Non-pigmented ciliary epithelial cell (primary cell): Measurements from ENCODE around the gene PREX1.
"Not testable (repeated sequence)": the region's sequence is repeated elsewhere in the genome, so short reads cannot be mapped to it uniquely, and the experiment has no call there.

Source experiments
- DNase-seq: peaks from one replicate; pipeline ENCODE4 v3.0.0-alpha.2; 2010; ENCODE audit warnings: low read depth

PREX1 gene

GRCh38 chr20:48794360-48794759, 33.4 kb downstream of the PREX1 start:
- DNase-seq = no peak

DNA sequence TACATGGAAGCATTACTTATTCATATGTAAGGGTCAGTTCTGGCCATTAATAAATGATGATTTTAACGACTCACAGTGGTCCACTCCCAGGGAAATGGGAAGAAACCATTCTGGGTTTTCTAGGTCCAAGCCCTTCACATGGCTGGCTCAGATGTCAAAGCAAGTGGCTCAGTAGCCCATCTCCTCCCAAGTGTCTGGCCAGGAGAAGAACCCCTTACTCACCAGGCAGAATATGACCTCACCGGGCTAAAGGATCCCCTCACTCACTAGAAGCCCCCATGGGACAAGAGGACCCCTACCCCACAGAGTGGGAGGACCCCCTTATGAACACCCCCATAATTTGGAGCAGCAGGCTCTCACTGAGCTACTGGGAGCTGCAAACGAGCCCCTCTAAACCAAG, 34.0 kb downstream of the PREX1 start:
- no peak for DNase-seq

GRCh38 chr20:48791666-48792071, 36.1 kb downstream of the PREX1 start:
- no peak for DNase-seq

GRCh38 chr20:48791014-48791413, 36.8 kb downstream of the PREX1 start:
- DNase-seq = no peak

DNA sequence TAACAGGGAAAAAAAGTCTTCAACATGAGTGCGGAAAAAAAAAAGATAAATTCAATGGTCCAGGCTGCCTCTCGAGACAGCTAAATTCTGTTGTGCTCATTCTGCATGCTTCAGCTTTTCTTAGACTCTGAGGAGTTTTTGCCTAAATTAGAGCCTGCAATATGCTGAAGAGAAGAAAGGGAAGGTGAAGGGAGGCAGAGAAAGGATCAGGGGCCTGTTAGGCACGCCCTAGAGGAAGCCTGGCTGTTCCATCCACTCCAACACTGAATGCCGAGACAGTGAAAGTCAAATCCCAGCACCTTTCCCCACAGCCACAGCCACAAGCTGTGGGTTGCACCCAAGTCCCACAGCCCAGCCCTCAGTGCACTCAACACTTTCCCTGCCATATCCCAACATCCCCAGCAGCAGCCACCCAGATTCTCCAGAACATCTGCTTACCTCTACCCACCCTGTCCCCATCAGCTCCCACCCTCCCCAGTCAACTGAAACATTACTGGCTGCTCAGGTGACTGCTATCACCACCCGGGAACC, 37.3 kb downstream of the PREX1 start:
- no peak for DNase-seq

DNA sequence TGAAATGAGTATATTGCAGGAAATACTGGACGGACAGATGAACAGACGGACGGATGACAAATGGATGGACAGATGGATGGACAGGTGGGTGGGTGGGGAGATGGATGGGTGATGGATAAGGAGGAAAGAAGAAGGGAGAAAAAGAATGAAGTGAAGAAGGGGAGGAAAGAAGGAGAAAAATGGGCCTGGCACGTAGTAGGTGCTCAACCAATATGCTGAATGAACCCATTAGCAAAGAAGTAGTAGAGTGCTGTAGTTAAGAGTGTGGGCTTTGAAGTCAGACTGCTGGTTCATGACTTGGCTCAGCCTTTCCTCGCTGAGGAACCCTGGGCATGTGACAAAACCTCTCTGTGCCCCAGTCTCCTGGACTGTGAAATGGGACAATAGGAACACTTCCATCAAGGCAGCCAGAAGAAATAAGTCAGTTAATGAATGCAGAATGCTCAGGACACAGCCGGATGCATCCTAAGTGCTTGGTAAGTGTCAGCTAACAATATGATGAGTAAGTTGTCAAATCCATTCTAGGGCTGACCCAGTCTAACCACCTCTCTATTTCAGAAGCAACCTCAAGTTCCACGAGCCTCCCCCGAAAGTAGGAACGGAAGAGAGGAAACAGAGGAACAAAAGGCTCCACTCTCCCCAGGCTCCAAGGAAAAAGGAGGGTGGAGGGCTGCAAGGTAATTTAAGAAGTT, 37.9 kb downstream of the PREX1 start:
- no peak for DNase-seq

DNA sequence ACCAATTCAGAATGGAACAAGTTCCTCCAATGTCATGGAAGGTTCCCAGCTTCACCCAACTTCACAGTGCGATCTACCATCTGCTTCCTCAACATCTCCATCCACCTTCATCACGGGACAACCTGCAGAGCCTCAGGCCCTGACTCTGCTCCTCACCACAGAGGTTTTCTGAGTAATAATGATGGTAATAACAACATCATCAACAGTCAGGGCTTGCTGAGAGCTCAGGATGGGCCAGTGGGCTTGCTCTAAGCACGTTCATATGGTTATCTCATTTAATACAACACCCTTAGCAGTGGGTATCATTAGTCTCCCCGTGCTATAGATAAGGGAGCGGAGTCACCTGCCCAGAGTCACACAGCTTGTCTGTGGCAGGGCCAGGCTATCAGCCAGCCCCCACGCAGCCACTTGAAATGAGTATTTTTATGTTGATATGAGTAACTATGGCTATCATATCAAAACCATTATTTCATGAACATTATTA, 38.6 kb downstream of the PREX1 start:
- no peak for DNase-seq

DNA sequence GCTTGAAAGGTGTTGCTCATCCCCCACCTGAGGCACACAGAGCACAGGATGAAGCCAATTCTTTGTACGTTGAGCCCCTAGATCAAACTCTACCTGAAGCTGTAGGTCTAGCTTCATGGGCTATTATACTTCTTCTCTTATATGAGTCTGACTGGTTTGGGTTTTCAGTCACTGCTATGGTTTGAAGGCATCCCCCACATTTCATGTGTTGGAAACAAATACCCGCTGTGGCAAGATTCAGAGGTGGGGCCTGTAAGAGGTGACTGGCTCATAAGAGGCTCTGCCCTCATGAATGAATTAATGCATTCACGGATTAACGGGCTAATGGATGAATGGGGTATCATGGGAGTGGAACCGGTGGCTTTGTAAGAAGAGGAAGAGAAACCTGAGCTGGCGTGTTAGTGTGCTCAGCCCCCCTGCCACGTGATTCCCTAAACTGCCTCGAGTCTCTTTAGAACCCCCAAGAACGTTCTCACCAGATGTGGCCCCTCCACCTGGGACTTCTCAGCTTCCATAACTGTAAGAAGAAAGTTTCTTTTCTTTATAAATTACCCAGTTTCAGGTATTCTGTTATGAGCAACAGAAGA, 39.2 kb downstream of the PREX1 start:
- DNase-seq = no peak

GRCh38 chr20:48787861-48788375, 39.9 kb downstream of the PREX1 start:
- peak; percentile 27 for DNase-seq

GRCh38 chr20:48786951-48787705, 40.7 kb downstream of the PREX1 start:
- DNase-seq = no peak

DNA sequence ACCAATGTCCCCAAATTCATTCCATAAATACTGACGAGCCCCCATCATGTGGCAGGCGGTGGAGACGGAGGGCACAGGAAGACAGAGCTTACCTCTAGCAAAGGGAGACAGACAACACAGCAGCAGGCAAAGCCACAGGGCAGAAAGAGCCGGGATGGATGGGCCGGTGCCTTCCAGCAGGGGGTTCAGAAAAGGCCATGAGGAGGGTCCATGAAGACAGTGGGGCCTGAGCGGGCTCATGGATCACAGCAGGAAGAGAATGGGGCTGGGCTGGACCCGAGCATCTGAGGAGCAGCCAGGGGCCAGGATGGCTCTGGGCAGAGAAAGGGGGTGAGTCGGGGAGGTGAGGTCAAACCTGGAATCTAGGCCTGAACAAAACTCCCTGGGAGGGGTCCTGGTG, 42.0 kb downstream of the PREX1 start:
- no peak for DNase-seq

GRCh38 chr20:48785256-48785655, 42.5 kb downstream of the PREX1 start:
- DNase-seq = no peak

DNA sequence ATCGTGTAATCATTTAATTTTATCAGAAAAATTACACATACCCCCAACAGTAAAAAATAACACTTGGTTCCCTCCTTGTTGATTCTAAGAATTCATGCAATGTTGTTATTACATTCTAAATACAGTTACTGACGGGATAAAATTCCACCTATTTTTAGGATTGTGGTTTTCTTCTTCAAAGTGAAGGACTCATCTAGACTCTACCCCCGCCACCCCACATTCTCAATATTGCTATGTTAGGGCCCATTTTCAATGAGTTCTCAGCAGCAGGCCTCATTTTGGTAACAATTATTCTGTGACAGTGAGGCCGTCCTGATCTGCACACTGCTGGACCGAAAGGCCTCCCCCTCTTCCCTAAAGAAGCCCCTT, 43.5 kb downstream of the PREX1 start:
- DNase-seq = no peak

GRCh38 chr20:48783533-48784272, 44.1 kb downstream of the PREX1 start:
- no peak for DNase-seq

DNA sequence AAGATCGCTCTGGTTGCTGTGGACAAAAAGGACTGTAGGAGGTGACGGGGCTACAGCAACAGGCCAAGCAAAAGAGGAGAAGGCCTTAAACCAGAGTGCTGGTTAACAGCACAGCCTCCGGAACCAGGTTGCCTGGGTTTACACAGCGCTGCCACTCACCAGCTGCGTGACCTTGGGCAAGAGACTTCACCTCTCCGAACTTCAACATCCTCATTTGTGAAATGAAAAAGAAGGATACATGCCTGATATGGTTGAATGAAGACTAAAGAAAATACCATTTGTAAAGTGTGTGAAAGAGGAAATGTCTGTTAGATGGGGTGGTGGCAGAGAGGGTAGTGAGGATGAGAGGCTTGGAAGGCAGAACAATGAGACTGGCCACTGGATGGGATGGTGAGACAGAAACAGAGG, 44.9 kb downstream of the PREX1 start:
- DNase-seq = no peak

GRCh38 chr20:48782053-48782452, 45.7 kb downstream of the PREX1 start:
- DNase-seq = no peak

DNA sequence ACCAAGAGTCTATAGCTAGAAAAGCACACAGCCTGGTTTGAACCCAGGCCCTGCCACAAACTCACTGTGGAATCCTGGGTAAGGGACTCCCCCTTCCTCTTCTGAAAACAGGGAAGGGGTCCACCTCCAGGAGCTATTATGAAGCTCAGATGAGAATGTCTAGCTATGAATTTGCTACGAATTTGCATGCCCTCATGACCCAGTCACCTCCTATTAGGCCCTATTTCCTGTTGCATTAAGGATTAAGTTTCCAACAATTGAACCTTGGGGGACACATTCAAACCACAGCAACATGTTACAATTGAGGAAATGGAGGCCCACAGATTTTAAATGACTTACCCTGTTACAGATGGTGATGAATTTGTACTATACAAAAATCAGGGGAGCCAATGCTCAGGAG, 46.2 kb downstream of the PREX1 start:
- no peak for DNase-seq

DNA sequence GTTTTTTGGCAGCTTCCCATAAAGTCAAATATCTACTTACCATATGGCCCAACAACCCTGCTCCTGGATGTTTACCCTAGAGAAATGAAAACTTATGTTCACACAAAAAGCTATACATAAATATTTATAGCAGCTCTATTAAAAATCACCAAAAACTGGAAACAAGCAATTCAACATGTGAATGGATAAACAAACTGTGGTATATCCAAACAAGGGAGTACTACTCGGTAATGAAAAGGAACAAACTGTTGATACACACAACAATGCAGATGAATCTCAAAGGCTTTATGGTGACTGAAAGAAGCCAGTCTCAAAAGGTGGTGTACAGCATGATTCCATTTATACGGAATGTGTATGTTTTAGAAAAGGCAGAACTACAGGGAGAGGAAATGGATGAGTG, 48.4 kb downstream of the PREX1 start:
- no peak for DNase-seq

DNA sequence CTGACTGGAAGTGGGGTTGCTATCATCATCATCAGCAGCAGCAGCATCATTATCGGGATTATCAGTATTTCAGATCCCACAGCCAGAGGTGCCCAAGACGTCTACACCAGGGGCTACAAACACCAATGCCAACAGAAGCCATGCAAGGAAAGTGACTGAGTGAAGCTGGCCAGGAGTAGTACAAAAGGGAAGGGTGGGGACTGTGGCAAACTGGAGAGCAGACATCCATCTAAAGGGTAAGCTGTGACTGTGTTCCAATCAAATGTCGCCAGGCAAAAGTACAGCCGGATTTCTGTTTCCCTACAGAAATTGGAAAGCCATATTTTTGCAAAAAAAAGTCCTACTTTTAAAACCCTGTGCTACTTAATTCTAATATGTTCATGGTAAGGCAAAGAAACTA, 50.0 kb downstream of the PREX1 start:
- DNase-seq = no peak

- no peak for DNase-seq
Observed at GRCh38 chr20:48777005-48777404, 50.8 kb downstream of the PREX1 start.

DNA sequence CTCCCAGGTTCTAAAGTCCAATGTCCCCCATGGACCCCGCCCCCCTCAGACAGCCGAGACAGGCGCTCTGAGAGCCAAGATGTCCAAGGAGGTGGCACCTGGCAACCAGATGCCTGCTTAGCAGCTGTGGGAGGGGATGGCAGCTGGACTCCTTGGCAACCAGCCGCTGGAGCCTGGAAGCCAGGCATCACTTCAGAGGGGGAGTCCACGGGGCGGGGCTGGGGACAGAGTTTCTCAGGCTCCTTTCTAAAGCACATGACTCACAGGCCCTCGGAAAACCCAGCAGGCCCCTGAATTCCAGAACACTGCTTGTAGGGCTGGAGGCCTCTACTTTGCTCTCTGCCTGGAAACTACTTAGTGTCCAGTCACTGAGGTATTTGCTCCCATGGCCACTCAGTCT, 51.5 kb downstream of the PREX1 start:
- peak; percentile 54 for DNase-seq

DNA sequence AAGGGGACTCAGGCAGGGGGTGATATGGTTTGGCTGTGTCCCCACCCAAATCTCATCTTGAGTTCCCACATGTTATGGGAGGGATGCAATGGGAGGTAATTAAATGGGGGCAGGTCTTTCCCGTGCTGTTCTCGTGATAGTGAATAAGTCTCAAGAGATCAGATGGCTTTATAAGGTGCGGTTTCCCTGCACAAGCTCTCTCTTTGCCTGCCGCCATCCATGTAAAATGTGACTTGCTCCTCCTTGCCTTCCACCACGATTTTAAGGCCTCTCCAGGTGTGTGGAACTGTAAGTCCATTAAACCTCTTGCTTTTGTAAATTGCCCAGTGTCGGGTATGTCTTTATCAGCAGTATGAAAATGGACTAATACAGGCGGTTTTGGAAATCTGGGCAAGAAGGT, 52.3 kb downstream of the PREX1 start:
- DNase-seq = not testable (repeated sequence)
